ENCODE data around the gene ATP1B2.

ATP1B2 gene

GRCh38 chr17:7674934-7675333 is 24.2 kb downstream of the ATP1B2 start:
- no peak overlapping the region for H3K4me3 ChIP-seq (ENCODE audit: low read depth, low read length, poor library complexity, severe bottlenecking)
- H3K9ac ChIP-seq (ENCODE audit: low read length): no peak overlapping the region
- H3K9me2 ChIP-seq (ENCODE audit: low read depth, low read length): no peaks in the 10 kb centered on the region
- no peaks in the 10 kb centered on the region for H3F3A ChIP-seq (ENCODE audit: insufficient read depth, low read length)
- H3K4me2 ChIP-seq (ENCODE audit: low read length): no peak overlapping the region
- H2AFZ ChIP-seq (ENCODE audit: low read length): no peak overlapping the region
- no peaks in the 10 kb centered on the region for H4K20me1 ChIP-seq (ENCODE audit: insufficient read depth, low read length)
- TF ChIP-seq CTCF (IDR thresholded peaks at IDR 0.05; ENCODE audit: low read length) (no peak), EZH2 (IDR thresholded peaks at IDR 0.05; ENCODE audit: borderline replicate concordance, low read length) (no peak)
- no peaks in the 10 kb centered on the region for H3K27me3 ChIP-seq (ENCODE audit: insufficient read depth, low read length)
- H3K4me1 ChIP-seq (ENCODE audit: insufficient read depth, low read length, severe bottlenecking): no peaks in the 10 kb centered on the region
- H3K9me3 ChIP-seq (ENCODE audit: low read length): peaks cover 4% of the 10 kb centered on the region; the same call in 1 of the 2 replicates
- H3K36me3 ChIP-seq (ENCODE audit: insufficient read depth, low read length): peaks cover 70% of the 10 kb centered on the region
- H3K79me2 ChIP-seq (ENCODE audit: insufficient read depth, low read length): peaks cover 6% of the 10 kb centered on the region
- no peak overlapping the region for H3K27ac ChIP-seq (ENCODE audit: low read depth, low read length, poor library complexity, severe bottlenecking)

- Histone ChIP-seq H3K9ac (ENCODE audit: low read length) (no peak overlapping the region), H3K36me3 (ENCODE audit: insufficient read depth, low read length) (peaks cover 55% of the 10 kb centered on the region), H3K27ac (ENCODE audit: low read depth, low read length, poor library complexity, severe bottlenecking) (no peak overlapping the region), H2AFZ (ENCODE audit: low read length) (no peak overlapping the region), H3F3A (ENCODE audit: insufficient read depth, low read length) (no peaks in the 10 kb centered on the region), H3K27me3 (ENCODE audit: insufficient read depth, low read length) (no peaks in the 10 kb centered on the region), H3K9me2 (ENCODE audit: low read depth, low read length) (no peaks in the 10 kb centered on the region), H4K20me1 (ENCODE audit: insufficient read depth, low read length) (no peaks in the 10 kb centered on the region), H3K9me3 (ENCODE audit: low read length) (peaks cover 4% of the 10 kb centered on the region; the same call in 1 of the 2 replicates), H3K4me1 (ENCODE audit: insufficient read depth, low read length, severe bottlenecking) (no peaks in the 10 kb centered on the region), H3K4me2 (ENCODE audit: low read length) (no peak overlapping the region), H3K4me3 (ENCODE audit: low read depth, low read length, poor library complexity, severe bottlenecking) (no peak overlapping the region), H3K79me2 (ENCODE audit: insufficient read depth, low read length) (peaks cover 15% of the 10 kb centered on the region)
- TF ChIP-seq CTCF (IDR thresholded peaks at IDR 0.05; ENCODE audit: low read length): no peak
- no peak for TF ChIP-seq EZH2 (IDR thresholded peaks at IDR 0.05; ENCODE audit: borderline replicate concordance, low read length)
Observed at GRCh38 chr17:7676533-7676932, 25.8 kb downstream of the ATP1B2 start.

- no peak overlapping the region for H3K4me2 ChIP-seq (ENCODE audit: low read length)
- H3K36me3 ChIP-seq (ENCODE audit: insufficient read depth, low read length): peaks cover 50% of the 10 kb centered on the region
- no peak overlapping the region for H2AFZ ChIP-seq (ENCODE audit: low read length)
- no peaks in the 10 kb centered on the region for H3F3A ChIP-seq (ENCODE audit: insufficient read depth, low read length)
- no peaks in the 10 kb centered on the region for H3K27me3 ChIP-seq (ENCODE audit: insufficient read depth, low read length)
- H3K9me3 ChIP-seq (ENCODE audit: low read length): peaks cover 4% of the 10 kb centered on the region; the same call in 1 of the 2 replicates
- no peaks in the 10 kb centered on the region for H4K20me1 ChIP-seq (ENCODE audit: insufficient read depth, low read length)
- no peak overlapping the region for H3K4me3 ChIP-seq (ENCODE audit: low read depth, low read length, poor library complexity, severe bottlenecking)
- H3K9me2 ChIP-seq (ENCODE audit: low read depth, low read length): no peaks in the 10 kb centered on the region
- no peaks in the 10 kb centered on the region for H3K4me1 ChIP-seq (ENCODE audit: insufficient read depth, low read length, severe bottlenecking)
- H3K27ac ChIP-seq (ENCODE audit: low read depth, low read length, poor library complexity, severe bottlenecking): no peak overlapping the region
- TF ChIP-seq CTCF (IDR thresholded peaks at IDR 0.05; ENCODE audit: low read length): no peak
- peaks cover 18% of the 10 kb centered on the region for H3K79me2 ChIP-seq (ENCODE audit: insufficient read depth, low read length)
- H3K9ac ChIP-seq (ENCODE audit: low read length): no peak overlapping the region
Observed at GRCh38 chr17:7677388-7678067, 26.8 kb downstream of the ATP1B2 start.
